Activated T-cell treated with anti-CD3 and anti-CD28 coated beads, Interleukin-2, amount 50 U/mL, for 4 hours (primary cell): ENCODE results near the gene CCDC137. TPM values are rescaled to one million over a fixed set of nuclear protein-coding genes. Genes with fewer than 3 reads are reported as not detected.
A peak's percentile ranks its signal among the peaks of the same experiment; 100 is the strongest.

ENCODE experiments used
- ATAC-seq, 2 donors: fragments of 200-7000 bp; cut with Tn5 transposase; one replicate each; pipeline ENCODE4 v1.10.0; 2021
- DNase-seq: peaks from one replicate; pipeline ENCODE4 v3.0.0-alpha.2; 2020
- H3K27me3 Mint-ChIP-seq: one replicate; pipeline ENCODE4 v1.8.0; 2021; ENCODE audit warnings: low read depth, mixed read lengths
- H3K36me3 Mint-ChIP-seq: one replicate; pipeline ENCODE4 v1.8.0; 2022; ENCODE audit warnings: mixed read lengths; ENCODE audit not compliant: insufficient read depth
- H3K4me1 Mint-ChIP-seq: one replicate; pipeline ENCODE4 v1.8.0; 2021; ENCODE audit warnings: low read depth, mixed read lengths
- H3K4me3 Mint-ChIP-seq: one replicate; pipeline ENCODE4 v1.8.0; 2021; ENCODE audit warnings: mild to moderate bottlenecking, moderate library complexity, mixed read lengths
- H3K9me3 Mint-ChIP-seq: one replicate; pipeline ENCODE4 v1.8.0; 2021; ENCODE audit warnings: mixed read lengths
- total RNA-seq, 3 donors: library from RNA; stranded (reverse); gene quantifications; one replicate each; pipeline ENCODE4 v1.2.1, GENCODE V29; 2021

The CCDC137 gene
- total RNA-seq, 3 donors from 2014 or later = 82.9 to 91.9 (median 84.9) TPM

DNA sequence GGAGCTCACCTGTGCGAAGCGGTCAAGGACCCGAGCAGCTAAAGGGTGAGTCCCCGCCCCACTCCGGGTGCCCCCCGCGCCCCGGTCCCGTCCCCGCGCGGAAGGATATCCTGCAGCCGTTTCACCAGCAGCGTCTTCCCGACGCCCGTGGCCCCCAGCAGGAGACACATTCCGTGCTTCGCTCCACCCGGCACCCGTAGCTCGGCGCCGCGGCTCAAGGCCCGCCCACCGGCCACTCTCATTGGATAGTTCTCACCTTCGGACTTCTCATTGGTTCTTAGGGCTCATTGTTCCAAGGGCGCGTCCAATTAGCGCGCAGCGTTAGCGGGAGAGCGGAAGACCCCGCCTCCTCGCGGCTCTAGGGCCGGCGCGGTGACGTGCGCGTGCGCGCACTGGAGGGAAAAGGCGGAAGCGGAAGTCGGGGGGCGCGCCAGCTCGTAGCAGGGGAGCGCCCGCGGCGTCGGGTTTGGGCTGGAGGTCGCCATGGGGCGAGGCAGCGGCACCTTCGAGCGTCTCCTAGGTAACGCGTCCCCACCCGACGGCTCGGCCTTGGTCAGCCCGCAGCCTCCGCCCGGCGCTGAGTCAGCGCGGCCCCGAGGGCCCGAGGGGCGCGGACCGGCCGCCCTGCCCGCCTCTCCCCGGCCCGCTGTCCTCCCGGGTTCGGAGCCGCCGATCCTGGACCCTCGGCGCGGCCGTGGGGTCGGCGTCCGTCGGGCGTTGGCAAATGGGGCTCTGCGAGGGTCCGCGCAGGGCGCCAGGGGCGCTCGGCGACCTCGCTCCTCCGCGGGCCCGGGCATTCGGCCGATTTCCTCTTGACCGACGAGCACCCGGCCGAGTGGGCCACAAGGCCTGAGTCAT lies 17.3 kb downstream of the CCDC137 start, which contains the start of the genes ARL16 and HGS:
Gene ARL16, minus strand, starts transcription at position 214 of the 858 bp plus-strand sequence. Its CDS starts 44 bp downstream, at position 170.
Gene HGS, plus strand, starts transcription at position 428 of the 858 bp plus-strand sequence. Its CDS starts 56 bp downstream, at position 484.
- H3K36me3 Mint-ChIP-seq = peaks cover 16% of the 10 kb centered on the region
- H3K4me3 Mint-ChIP-seq = peak within 1 kb of the TSS; percentile 94
- DNase-seq (peak; percentile 96), ATAC-seq (peak; percentile 95 to 96)
- H3K9me3 Mint-ChIP-seq = no peaks in the 10 kb centered on the region
- peaks cover 26% of the 10 kb centered on the region for H3K4me1 Mint-ChIP-seq
- no peaks in the 10 kb centered on the region for H3K27me3 Mint-ChIP-seq

- DNase-seq (no peak), ATAC-seq (peak; percentile 3 to 4)
- Mint-ChIP-seq H3K9me3 (no peaks in the 10 kb centered on the region), H3K4me3 (peak overlapping the region; percentile 88), H3K36me3 (peaks cover 22% of the 10 kb centered on the region), H3K4me1 (peaks cover 26% of the 10 kb centered on the region), H3K27me3 (no peaks in the 10 kb centered on the region)
Measured at GRCh38 chr17:81684442-81684911, 17.9 kb downstream of the CCDC137 start.

DNA sequence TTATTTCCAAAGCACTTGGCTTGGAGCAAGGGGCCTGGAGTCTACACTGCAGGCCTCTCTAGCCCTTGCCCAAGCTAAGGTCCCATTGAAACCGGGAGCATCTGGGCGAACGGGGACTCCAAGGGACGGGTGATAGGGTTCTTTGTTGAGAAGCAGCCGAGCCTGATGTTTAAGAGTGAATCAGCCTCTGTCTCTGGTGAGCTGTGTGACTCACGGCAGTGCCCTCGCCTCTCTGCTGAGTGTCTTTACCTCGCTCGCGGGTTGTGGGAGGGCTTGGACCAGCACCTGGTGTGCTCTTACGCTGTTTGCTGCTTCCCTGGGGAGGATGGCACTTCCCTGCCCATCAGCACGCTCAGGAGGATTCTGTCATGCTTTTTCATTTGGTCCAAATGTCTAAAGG lies 18.6 kb downstream of the CCDC137 start:
- peaks cover 26% of the 10 kb centered on the region for H3K36me3 Mint-ChIP-seq
- ATAC-seq = peak; percentile 46 to 50
- H3K4me3 Mint-ChIP-seq = peak overlapping the region; percentile 88
- H3K4me1 Mint-ChIP-seq = peaks cover 26% of the 10 kb centered on the region
- no peaks in the 10 kb centered on the region for H3K9me3 Mint-ChIP-seq
- H3K27me3 Mint-ChIP-seq = no peaks in the 10 kb centered on the region
- peak; percentile 49 for DNase-seq

GRCh38 chr17:81686614-81687013 lies 20.1 kb downstream of the CCDC137 start:
- no peak overlapping the region for H3K4me3 Mint-ChIP-seq
- ATAC-seq (no peak), DNase-seq (no peak)
- peaks cover 33% of the 10 kb centered on the region for H3K36me3 Mint-ChIP-seq
- peaks cover 26% of the 10 kb centered on the region for H3K4me1 Mint-ChIP-seq
- no peaks in the 10 kb centered on the region for H3K27me3 Mint-ChIP-seq
- H3K9me3 Mint-ChIP-seq = no peaks in the 10 kb centered on the region

GRCh38 chr17:81687770-81688541 lies 21.4 kb downstream of the CCDC137 start:
- ATAC-seq = no peak
- peaks cover 22% of the 10 kb centered on the region for H3K4me1 Mint-ChIP-seq
- H3K4me3 Mint-ChIP-seq = no peak overlapping the region
- H3K36me3 Mint-ChIP-seq = peaks cover 37% of the 10 kb centered on the region
- H3K9me3 Mint-ChIP-seq = no peaks in the 10 kb centered on the region
- H3K27me3 Mint-ChIP-seq = no peaks in the 10 kb centered on the region
- no peak for DNase-seq

DNA sequence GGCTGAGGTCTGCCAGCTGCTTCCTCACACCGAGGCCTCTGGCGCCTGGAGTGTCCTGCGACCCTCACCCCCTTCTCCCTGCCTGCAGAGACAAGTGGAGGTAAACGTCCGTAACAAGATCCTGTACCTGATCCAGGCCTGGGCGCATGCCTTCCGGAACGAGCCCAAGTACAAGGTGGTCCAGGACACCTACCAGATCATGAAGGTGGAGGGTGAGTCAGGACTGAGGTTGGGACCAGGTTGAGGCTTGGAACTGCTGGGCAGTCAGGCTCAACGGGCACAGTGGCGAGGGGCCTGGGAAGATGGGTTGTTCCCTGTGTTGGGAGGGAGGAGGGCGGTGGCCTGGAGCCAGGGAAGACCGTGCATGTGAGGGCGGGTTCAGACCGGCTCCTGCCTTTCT lies 22.1 kb downstream of the CCDC137 start:
- no peak for DNase-seq
- H3K4me1 Mint-ChIP-seq = peaks cover 22% of the 10 kb centered on the region
- no peak overlapping the region for H3K4me3 Mint-ChIP-seq
- no peaks in the 10 kb centered on the region for H3K9me3 Mint-ChIP-seq
- no peak for ATAC-seq
- H3K36me3 Mint-ChIP-seq = peaks cover 37% of the 10 kb centered on the region
- H3K27me3 Mint-ChIP-seq = no peaks in the 10 kb centered on the region

- ATAC-seq = no peak
- Mint-ChIP-seq H3K9me3 (no peaks in the 10 kb centered on the region), H3K4me1 (peaks cover 13% of the 10 kb centered on the region), H3K27me3 (no peaks in the 10 kb centered on the region), H3K4me3 (no peak overlapping the region), H3K36me3 (peaks cover 37% of the 10 kb centered on the region)
- DNase-seq = no peak
Measured at GRCh38 chr17:81690066-81690465, 23.5 kb downstream of the CCDC137 start.

- DNase-seq = no peak
- ATAC-seq = no peak
- Mint-ChIP-seq H3K27me3 (no peaks in the 10 kb centered on the region), H3K4me1 (peaks cover 8% of the 10 kb centered on the region), H3K9me3 (no peaks in the 10 kb centered on the region), H3K36me3 (peaks cover 33% of the 10 kb centered on the region), H3K4me3 (no peak overlapping the region)
Measured at GRCh38 chr17:81690549-81690948, 24.0 kb downstream of the CCDC137 start.

GRCh38 chr17:81691196-81691595 lies 24.7 kb downstream of the CCDC137 start:
- Mint-ChIP-seq H3K36me3 (peaks cover 31% of the 10 kb centered on the region), H3K9me3 (no peaks in the 10 kb centered on the region), H3K4me3 (no peak overlapping the region), H3K4me1 (peaks cover 6% of the 10 kb centered on the region), H3K27me3 (no peaks in the 10 kb centered on the region)
- DNase-seq = no peak
- no peak for ATAC-seq

DNA sequence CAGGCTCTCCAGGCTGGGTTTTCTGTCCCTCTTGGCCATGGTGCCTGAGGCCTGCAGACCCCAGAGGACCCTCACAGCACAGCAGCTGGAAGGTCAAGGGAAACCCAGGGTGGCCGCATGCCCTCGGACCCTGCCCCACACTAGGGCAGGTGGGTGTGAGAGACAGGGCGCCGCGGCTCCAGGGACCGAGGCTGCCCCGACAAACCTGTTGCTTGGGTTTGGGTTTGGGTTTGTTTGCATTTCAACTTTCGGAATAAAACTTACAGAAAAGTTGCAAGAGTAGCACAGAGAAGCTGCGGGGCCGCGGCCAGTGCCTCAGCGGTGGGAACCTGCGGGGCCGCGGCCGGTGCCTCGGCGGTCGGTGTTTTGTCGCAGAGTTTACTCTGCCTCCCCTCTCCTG lies 25.1 kb downstream of the CCDC137 start:
- ATAC-seq (no peak), DNase-seq (no peak)
- Mint-ChIP-seq H3K36me3 (peaks cover 31% of the 10 kb centered on the region), H3K4me3 (no peak overlapping the region), H3K27me3 (no peaks in the 10 kb centered on the region), H3K9me3 (no peaks in the 10 kb centered on the region), H3K4me1 (peaks cover 4% of the 10 kb centered on the region)

DNA sequence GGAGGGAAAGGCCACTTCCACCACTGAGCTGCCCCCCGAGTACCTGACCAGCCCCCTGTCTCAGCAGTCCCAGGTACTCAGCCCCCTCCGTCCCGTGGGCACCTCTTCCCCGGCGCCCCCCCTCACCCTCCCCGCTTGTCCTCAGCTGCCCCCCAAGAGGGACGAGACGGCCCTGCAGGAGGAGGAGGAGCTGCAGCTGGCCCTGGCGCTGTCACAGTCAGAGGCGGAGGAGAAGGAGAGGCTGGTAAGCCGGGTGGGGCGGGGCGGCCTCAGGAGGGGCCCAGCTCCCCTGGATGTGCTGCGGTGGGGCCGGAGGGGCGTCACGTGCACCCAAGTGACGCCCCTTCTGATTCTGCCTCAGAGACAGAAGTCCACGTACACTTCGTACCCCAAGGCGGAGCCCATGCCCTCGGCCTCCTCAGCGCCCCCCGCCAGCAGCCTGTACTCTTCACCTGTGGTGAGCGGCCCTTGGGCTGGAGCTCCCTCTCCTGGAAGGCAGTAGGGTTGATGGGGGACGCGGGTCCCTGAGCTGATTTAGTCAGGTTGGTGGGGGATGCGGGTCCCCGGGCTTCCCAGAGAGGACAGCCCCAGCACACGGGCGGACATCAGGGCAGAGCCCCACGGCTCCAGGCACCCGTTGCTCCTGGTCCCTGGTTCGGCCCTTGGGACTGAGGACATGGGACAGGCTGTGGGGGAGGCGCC lies 27.1 kb downstream of the CCDC137 start:
- H3K9me3 Mint-ChIP-seq = no peaks in the 10 kb centered on the region
- peaks cover 30% of the 10 kb centered on the region for H3K36me3 Mint-ChIP-seq
- no peaks in the 10 kb centered on the region for H3K27me3 Mint-ChIP-seq
- ATAC-seq (peak in 1 of 2 donors; percentile 16), DNase-seq (no peak)
- peaks cover under 1% of the 10 kb centered on the region for H3K4me1 Mint-ChIP-seq
- H3K4me3 Mint-ChIP-seq = no peak overlapping the region

DNA sequence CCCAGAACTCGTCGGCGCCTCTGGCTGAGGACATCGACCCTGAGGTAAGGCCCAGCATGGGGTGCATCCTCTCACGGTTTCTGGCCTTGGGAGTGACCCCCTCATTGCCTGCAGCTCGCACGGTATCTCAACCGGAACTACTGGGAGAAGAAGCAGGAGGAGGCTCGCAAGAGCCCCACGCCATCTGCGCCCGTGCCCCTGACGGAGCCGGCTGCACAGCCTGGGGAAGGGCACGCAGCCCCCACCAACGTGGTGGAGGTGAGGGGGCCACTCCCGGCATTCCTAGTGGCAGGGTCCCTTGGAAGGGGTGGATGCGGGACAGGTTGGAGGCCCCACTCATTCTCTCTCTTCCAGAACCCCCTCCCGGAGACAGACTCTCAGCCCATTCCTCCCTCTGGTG lies 28.3 kb downstream of the CCDC137 start:
- no peak overlapping the region for H3K4me3 Mint-ChIP-seq
- peaks cover 20% of the 10 kb centered on the region for H3K36me3 Mint-ChIP-seq
- no peak for ATAC-seq
- peaks cover 2% of the 10 kb centered on the region for H3K4me1 Mint-ChIP-seq
- no peak for DNase-seq
- H3K9me3 Mint-ChIP-seq = no peaks in the 10 kb centered on the region
- no peaks in the 10 kb centered on the region for H3K27me3 Mint-ChIP-seq

GRCh38 chr17:81695211-81695610 lies 28.7 kb downstream of the CCDC137 start:
- Mint-ChIP-seq H3K27me3 (no peaks in the 10 kb centered on the region), H3K9me3 (no peaks in the 10 kb centered on the region), H3K4me3 (no peak overlapping the region), H3K36me3 (peaks cover 17% of the 10 kb centered on the region), H3K4me1 (peaks cover 2% of the 10 kb centered on the region)
- no peak for DNase-seq
- no peak for ATAC-seq

- no peaks in the 10 kb centered on the region for H3K27me3 Mint-ChIP-seq
- no peaks in the 10 kb centered on the region for H3K9me3 Mint-ChIP-seq
- DNase-seq (no peak), ATAC-seq (no peak)
- peaks cover 17% of the 10 kb centered on the region for H3K36me3 Mint-ChIP-seq
- H3K4me1 Mint-ChIP-seq = peaks cover 3% of the 10 kb centered on the region
- H3K4me3 Mint-ChIP-seq = no peak overlapping the region
Measured at GRCh38 chr17:81695801-81696200, 29.3 kb downstream of the CCDC137 start.
